ENCODE data around the gene PDE2A. TPM values are rescaled to one million over a fixed set of nuclear protein-coding genes. Genes with fewer than 3 reads are reported as not detected.

Gene PDE2A
- 0.15 and 0.24 TPM in 2 replicates for total RNA-seq (2014; rRNA removed; shearing (Covaris generic))

DNA sequence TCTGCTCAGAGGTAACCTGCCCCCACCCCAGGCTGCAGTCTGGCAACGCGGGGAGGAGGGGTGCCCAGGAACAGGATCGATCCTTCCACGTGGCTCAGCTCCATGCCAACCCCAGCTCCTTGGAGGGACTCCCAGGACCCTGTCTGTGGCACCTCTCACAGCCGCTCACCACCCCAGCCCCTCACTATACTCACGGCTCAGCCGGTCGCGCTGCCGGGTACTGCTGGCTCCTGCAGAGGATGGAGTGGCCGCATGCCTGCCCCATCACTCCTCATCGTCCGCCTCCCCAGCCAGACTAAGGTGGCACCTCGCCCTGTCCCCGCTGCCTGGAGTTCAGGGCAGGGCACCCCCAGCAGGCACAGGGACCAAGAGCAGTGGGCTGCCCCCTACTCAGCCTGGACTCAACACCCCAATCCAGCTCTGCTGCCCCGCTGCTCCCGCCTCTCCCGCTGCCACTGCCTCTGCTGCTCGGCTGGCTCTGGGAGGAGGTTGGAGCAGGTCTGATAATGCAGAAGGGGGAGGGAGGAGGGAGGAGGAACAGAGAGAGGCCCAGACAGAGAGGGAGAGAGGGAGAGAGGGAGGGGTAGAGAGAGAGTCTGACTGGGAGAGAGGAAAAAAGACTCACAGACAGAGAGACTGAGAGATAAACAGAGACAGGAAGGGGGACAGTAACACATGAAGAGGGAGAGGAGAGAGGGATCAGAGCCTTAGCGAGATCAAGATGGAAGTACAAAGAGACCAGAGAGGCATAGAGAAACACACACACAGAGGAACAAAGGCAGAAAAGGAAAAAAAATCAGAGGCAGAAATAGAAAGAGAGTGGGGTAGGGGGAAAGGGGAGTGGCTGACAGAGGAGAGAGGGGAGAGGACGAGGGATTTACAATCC lies at the start of gene PDE2A:
TSS of gene PDE2A (minus strand) at position 480 of the 886 bp plus-strand sequence. CDS start at position 265, 215 bp downstream.
- Histone ChIP-seq H3K9me3 (replicated peaks) (no peaks in the 10 kb centered on the region), H3K36me3 (no peaks in the 10 kb centered on the region), H3K4me3 (no peak within 1 kb of the TSS), H3K27ac (no peak within 1 kb of the TSS), H3K4me1 (no peaks in the 10 kb centered on the region), H3K27me3 (no peaks in the 10 kb centered on the region)
- no peak for DNase-seq

DNA sequence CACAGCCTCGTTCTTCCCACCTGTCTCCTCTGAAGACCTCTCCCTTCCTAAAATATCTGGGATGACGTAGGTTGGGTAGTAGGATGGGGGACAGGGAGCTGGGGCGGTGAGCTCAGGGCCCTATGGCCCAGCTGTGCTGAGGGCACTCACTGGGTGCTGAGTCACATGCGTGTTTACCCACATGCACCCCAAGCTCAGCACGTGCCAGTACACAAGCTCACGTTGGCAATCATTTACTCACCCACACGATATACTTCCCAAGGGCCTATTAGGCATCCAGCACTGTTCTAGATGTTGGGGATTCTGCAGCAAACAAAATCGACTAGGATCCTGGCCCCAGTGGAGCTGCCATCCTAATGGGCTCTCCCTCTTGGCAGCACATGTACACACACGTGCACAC lies 49.3 kb upstream of the PDE2A start:
- H3K27me3 ChIP-seq, result no peaks in the 10 kb centered on the region
- no peaks in the 10 kb centered on the region for H3K36me3 ChIP-seq
- H3K9me3 ChIP-seq (replicated peaks), result no peaks in the 10 kb centered on the region
- no peak overlapping the region for H3K4me3 ChIP-seq
- DNase-seq, result no peak
- H3K27ac ChIP-seq, result no peak overlapping the region
- H3K4me1 ChIP-seq, result peaks cover 7% of the 10 kb centered on the region

DNA sequence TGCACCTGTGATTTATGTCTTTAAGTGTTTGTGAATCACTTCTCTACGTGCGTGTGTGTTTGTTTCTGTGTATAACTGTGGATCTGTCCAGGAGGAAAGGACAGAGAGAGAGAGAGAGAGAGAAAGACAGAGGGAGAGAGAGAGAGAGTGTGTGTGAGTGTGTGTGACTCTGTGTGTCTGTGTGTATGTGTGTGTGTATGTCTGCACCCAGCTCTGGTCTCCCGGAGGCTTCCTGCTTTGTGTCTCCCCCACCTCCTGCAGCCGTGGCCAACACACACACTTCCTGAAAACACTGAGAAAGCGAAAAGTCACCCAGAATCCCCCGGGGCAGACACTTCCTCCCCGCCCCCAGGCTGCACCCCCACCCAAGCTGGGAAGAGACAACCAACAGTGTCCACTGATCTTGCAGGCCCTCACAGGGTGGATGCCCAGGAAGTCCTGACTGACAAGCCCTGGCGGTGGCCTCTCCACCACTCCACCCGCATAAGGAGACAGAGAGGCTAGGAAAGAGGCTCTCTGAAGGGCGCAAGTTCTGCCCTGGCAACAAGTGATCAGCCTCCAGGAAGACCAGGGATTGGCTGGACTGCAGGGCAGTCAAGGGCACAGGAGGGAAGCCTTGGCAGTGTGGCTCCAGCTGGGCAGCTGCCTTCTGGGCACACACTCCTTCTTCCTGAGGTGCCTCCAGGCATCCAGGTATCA lies 48.0 kb upstream of the PDE2A start:
- no peaks in the 10 kb centered on the region for H3K27me3 ChIP-seq
- DNase-seq, result peak; percentile 85 to 91
- H3K4me3 ChIP-seq, result peak overlapping the region; percentile 61
- no peaks in the 10 kb centered on the region for H3K9me3 ChIP-seq (replicated peaks)
- no peaks in the 10 kb centered on the region for H3K36me3 ChIP-seq
- H3K4me1 ChIP-seq, result peaks cover 7% of the 10 kb centered on the region
- peak overlapping the region; percentile 47 for H3K27ac ChIP-seq

DNA sequence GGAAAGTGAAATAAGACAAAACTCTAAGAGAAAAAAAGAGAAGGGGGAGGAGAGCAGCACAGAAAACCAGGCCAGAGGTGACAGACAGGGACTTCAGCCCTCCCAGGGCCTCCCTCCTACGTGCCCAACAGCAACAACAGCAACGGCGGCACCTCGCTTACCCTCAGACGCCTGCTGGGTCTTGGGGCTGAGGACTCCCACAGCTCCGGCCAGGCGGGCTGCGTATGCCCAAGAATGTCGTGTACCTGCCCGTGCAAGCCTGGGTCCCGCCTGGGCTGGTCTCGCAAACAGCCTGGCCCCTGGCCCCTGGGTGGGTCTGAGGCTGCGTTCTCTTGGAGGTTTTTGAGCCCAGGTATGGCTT lies 47.4 kb upstream of the PDE2A start:
- no peaks in the 10 kb centered on the region for H3K36me3 ChIP-seq
- DNase-seq, result peak; percentile 15 to 32
- H3K4me1 ChIP-seq, result peaks cover 7% of the 10 kb centered on the region
- H3K9me3 ChIP-seq (replicated peaks), result no peaks in the 10 kb centered on the region
- H3K27me3 ChIP-seq, result no peaks in the 10 kb centered on the region
- peak overlapping the region; percentile 61 for H3K4me3 ChIP-seq
- peak overlapping the region; percentile 47 for H3K27ac ChIP-seq

DNA sequence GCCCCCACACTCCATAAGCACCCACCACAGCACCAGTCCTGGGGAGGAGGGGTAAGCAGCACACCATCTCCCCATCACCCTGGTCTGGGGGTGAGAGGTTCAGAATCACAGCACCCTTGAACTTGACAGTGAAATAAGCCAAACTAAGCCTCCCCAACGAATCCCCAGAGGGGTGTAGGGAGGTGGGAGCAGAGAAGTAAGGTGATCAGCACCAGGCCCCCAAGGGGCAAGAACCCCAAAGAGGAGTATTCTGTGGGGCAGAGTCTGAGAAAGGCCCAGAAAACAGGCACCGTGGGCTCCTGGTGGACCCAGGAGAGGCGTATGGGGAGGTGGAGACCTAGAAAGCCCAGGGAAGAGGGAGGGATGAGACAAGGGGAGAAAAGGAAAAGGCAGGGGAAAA lies 47.1 kb upstream of the PDE2A start:
- Histone ChIP-seq H3K4me1 (peaks cover 7% of the 10 kb centered on the region), H3K9me3 (replicated peaks) (no peaks in the 10 kb centered on the region), H3K4me3 (peak overlapping the region; percentile 61), H3K27ac (peak overlapping the region; percentile 47), H3K36me3 (no peaks in the 10 kb centered on the region), H3K27me3 (no peaks in the 10 kb centered on the region)
- DNase-seq, result no peak

DNA sequence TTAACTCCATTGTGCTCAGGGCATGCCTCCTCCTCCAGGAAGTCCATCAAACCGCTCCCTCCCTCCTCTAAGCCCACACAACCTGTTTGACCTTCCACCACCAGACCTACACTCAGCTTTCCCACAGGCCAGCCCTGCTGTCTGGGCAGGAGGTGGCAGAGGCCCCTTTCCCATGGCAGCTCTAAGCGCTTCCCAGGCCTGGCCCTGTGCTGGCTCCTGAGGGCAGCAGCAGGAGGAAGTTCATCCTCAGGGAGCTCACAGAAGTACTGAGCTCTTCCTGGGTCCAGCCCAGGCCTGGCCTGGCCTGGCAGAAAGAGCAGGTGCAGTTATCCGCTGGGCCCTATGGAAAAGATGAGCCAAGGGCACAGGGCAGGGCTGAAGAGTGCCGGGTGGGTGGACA lies 46.6 kb upstream of the PDE2A start:
- H3K27me3 ChIP-seq, result no peaks in the 10 kb centered on the region
- H3K4me1 ChIP-seq, result peaks cover 7% of the 10 kb centered on the region
- no peak overlapping the region for H3K27ac ChIP-seq
- DNase-seq, result no peak
- no peaks in the 10 kb centered on the region for H3K36me3 ChIP-seq
- H3K4me3 ChIP-seq, result no peak overlapping the region
- H3K9me3 ChIP-seq (replicated peaks), result no peaks in the 10 kb centered on the region

DNA sequence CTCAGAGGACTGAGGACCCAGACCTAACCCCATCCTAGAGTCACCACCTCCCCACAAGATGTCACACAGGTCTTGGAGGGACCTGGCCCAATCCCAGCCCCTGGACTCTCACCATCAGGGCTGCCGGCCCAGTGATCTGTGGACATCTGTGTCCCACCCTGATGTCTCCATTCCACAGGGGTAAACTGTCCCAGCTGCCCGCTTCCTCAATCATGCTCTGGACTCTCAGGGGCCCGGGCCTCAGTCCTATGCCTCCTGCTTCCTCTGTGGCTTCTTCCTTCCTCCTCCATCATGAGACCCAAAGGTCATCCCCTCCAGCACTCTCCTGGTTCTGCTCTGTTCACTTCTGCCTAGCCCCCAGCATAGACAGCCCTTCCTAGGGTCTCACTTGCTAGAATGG lies 45.8 kb upstream of the PDE2A start:
- Histone ChIP-seq H3K9me3 (replicated peaks) (no peaks in the 10 kb centered on the region), H3K27me3 (no peaks in the 10 kb centered on the region), H3K36me3 (no peaks in the 10 kb centered on the region), H3K4me3 (no peak overlapping the region), H3K4me1 (peaks cover 5% of the 10 kb centered on the region; the same call in 1 of the 2 replicates), H3K27ac (no peak overlapping the region)
- DNase-seq, result no peak

DNA sequence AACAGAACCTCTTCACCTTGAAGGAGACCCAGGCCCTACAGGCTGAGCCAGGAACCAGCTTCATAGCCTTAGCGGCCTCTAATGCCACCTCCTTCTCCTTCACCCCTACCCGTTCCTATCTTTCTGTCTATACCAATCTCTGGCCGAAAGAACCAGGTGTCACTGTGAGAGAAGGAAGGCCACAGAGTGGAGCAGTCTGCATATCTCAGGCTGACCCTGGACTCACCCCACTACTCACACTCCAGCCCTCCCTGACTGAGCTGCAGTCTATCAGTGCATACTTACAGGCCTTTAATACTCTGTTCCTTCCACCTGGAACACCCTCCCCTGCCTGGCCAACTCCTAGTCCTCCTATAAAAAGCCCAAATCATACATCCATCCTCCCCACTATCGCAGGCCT lies 45.3 kb upstream of the PDE2A start:
- Histone ChIP-seq H3K4me3 (no peak overlapping the region), H3K9me3 (replicated peaks) (no peaks in the 10 kb centered on the region), H3K27ac (no peak overlapping the region), H3K36me3 (no peaks in the 10 kb centered on the region), H3K27me3 (no peaks in the 10 kb centered on the region), H3K4me1 (peaks cover 5% of the 10 kb centered on the region; the same call in 1 of the 2 replicates)
- DNase-seq, result no peak

DNA sequence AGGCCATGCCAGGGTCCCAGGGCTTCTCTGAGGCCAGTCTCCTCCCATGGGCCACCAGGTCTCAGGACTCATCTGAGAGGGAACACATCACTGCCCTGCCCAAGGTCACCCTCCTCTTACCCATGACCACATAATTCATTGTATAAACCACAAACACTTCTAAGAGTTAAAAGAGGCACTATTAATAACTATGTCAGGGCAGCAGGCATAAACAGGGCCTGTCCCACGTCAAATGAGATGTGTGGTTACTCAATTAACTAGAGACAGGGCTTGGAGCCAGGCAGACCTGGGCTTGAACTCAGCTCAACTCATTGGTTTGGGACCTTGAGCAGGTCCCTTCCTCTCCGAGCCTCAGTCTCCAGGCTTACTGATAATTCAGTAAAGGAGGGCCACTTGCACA lies 44.9 kb upstream of the PDE2A start:
- Histone ChIP-seq H3K36me3 (no peaks in the 10 kb centered on the region), H3K27ac (no peak overlapping the region), H3K4me1 (peaks cover 5% of the 10 kb centered on the region; the same call in 1 of the 2 replicates), H3K9me3 (replicated peaks) (no peaks in the 10 kb centered on the region), H3K27me3 (no peaks in the 10 kb centered on the region), H3K4me3 (no peak overlapping the region)
- no peak for DNase-seq

DNA sequence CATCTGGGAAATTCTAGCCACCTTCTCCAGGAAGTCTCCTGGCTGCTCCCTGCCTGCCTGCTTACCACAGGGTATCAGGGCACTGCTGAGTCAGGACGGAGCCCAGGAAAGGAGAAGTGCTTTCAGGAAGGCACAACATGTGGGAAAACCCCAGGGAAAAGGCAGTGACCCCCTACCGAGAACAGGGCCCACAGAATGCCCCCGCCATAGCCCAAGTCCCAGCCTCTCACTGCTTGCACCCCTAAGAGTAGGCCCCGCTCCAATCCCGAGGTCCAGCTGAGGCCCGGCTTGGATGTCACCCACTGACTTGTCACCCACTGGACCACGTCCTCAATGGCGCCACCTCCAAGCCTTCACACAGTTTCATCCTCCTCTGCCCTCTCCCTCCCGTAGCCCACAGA lies 43.9 kb upstream of the PDE2A start:
- DNase-seq, result no peak
- H3K27me3 ChIP-seq, result no peaks in the 10 kb centered on the region
- peaks cover 5% of the 10 kb centered on the region; the same call in 1 of the 2 replicates for H3K4me1 ChIP-seq
- H3K27ac ChIP-seq, result no peak overlapping the region
- H3K4me3 ChIP-seq, result no peak overlapping the region
- H3K9me3 ChIP-seq (replicated peaks), result no peaks in the 10 kb centered on the region
- H3K36me3 ChIP-seq, result no peaks in the 10 kb centered on the region

DNA sequence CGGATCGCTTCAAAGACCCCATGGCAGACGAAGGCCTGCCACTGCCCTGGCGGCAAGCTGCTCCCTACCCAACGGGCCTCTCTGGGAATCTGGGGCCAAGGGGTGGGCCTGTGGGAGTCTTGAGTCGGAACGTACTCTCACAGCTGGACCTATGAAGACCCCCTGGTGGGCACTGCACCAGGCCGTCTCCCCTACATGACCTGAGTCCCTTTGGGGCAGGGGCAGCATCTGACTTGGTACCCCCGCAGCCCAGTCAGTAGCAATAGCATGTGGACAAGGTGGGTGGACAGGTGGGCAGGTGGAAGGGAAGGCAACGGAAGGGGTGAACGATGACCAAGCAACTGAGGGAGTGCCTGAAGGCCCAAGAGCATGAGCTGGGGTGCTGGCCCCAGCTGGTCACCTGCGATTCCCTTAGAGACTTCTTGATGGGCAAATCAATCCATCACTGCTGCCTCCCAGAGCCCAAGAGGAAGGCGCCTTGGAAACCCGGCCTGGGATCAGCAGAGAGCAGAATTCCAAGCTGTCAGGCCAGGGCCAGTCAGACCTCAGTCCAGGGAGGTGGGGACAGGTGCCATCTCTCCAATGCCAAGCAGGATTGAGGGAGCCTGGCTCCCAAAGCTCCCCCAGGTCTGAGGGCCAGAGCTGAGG lies 42.7 kb upstream of the PDE2A start:
- Histone ChIP-seq H3K4me1 (peaks cover 5% of the 10 kb centered on the region; the same call in 1 of the 2 replicates), H3K9me3 (replicated peaks) (no peaks in the 10 kb centered on the region), H3K4me3 (no peak overlapping the region), H3K27ac (no peak overlapping the region), H3K36me3 (no peaks in the 10 kb centered on the region), H3K27me3 (no peaks in the 10 kb centered on the region)
- no peak for DNase-seq

DNA sequence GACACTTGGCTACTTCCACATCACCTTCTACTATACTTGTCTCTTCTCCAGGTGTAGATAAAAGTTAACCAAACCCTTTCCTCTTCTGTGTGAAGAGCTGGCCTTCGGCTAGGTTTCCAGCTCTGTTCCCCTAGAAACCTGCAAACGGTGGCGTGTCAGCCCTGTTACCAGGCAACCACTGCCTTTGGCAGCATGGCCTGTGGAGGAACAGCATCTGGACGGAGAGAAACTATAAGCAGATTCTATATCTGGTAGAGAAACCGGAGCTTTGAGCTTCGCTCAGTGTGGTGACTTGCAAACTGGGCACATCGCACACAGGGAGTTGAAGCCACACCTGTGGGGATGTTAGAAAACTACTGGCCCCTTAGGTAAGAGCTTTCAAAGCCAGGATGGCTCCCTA lies 42.1 kb upstream of the PDE2A start:
- H3K4me1 ChIP-seq, result peaks cover 3% of the 10 kb centered on the region; the same call in 1 of the 2 replicates
- H3K27ac ChIP-seq, result no peak overlapping the region

DNA sequence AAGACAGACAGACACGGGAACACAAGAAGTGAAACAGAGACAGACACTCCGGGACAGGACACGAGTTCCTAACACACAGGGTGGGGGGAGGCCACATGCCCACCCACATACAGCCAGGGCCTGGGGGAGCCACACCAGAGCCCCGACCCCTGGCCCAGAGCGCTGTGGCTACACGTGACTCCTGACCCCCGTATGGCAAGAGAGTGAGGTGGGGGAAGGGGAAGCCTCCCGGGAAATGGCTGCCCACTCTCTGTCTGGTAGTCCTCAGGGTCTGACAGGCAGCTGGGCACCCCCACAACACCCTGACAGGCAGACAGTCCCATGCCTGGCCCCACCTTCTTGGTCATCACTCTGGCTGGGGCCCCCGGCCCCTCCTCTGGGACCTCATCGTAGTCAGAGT lies 38.6 kb upstream of the PDE2A start:
- no peak overlapping the region for H3K27ac ChIP-seq
- no peaks in the 10 kb centered on the region for H3K4me1 ChIP-seq
- DNase-seq, result no peak
- H3K4me3 ChIP-seq, result no peak overlapping the region
- no peaks in the 10 kb centered on the region for H3K27me3 ChIP-seq
- no peaks in the 10 kb centered on the region for H3K9me3 ChIP-seq (replicated peaks)
- H3K36me3 ChIP-seq, result no peaks in the 10 kb centered on the region

More for the DNA sequence above, 42.1 kb upstream of the PDE2A start:
- DNase-seq, result no peak
- Histone ChIP-seq H3K4me3 (no peak overlapping the region), H3K27me3 (no peaks in the 10 kb centered on the region), H3K36me3 (no peaks in the 10 kb centered on the region), H3K9me3 (replicated peaks) (no peaks in the 10 kb centered on the region)

DNA sequence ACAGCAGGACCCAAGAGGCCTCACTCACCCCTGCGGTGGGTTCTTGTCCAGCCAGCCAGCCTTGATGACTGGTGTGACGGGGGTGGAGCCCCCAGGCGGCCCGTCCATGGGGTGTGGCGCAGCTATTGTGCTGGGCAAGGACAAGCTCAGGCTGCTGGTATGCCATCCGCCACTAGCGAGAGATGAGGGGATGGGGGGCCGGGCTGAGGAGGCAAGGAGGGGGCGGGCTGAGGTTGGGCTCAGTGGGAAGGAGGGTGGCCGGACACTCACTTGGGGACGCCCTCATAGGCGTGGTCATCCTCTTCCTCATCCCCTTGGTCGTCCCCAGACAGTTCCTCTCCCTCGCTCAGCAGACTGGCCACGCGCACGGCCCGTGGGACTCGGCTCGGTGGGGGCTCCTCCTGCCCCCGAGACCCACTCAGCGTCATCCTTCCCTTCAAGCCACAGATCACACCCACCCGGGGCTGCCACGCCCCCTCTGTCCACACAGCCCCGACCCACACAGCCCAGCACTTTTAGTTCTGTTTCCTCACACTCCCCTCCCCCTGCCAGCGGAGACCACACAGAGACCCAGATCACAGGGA lies 38.0 kb upstream of the PDE2A start:
- Histone ChIP-seq H3K27ac (no peak overlapping the region), H3K36me3 (no peaks in the 10 kb centered on the region), H3K4me1 (no peaks in the 10 kb centered on the region), H3K9me3 (replicated peaks) (no peaks in the 10 kb centered on the region), H3K27me3 (no peaks in the 10 kb centered on the region), H3K4me3 (no peak overlapping the region)
- no peak for DNase-seq

DNA sequence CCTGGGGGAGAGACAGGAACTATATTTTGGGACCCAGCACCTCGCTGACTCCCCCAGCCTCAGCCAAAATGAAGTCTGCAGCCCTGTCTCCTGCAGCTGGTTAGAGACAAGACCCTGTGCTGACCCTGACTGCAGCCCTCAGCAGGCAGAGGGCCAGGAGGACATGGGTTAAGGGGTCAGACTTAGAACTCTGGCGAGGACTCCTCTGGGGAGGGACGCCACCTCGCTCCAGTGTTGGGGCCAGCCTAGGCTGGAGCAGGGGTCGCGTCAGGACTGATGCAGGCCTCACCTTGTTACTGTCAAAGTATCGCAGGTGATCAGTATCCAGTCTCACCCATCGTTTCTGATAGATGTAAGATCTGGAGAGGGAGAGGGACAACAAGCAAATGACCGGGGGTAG lies 36.9 kb upstream of the PDE2A start:
- Histone ChIP-seq H3K27me3 (no peaks in the 10 kb centered on the region), H3K27ac (no peak overlapping the region), H3K4me1 (no peaks in the 10 kb centered on the region), H3K36me3 (no peaks in the 10 kb centered on the region), H3K9me3 (replicated peaks) (no peaks in the 10 kb centered on the region), H3K4me3 (no peak overlapping the region)
- no peak for DNase-seq

Measured in SJCRH30 (cell line).